C4-2B (cell line): ENCODE data around the gene SPAG9.

ENCODE experiments used
- H3K27ac ChIP-seq: fragments of 450-650 bp; 2 replicates; pipeline ENCODE4 v1.5.1; 2017
- CTCF ChIP-seq: fragments of 450-650 bp; conservative IDR thresholded peaks from 2 replicates; pipeline ENCODE4 v1.5.1; 2017; ENCODE audit warnings: mild to moderate bottlenecking
- ZFX ChIP-seq: fragments of 450-650 bp; IDR thresholded peaks from 2 replicates; pipeline ENCODE4 v1.6.1; 2017

The SPAG9 gene

GRCh38 chr17:50995668-50996067, 125.0 kb downstream of the SPAG9 start:
- TF ChIP-seq CTCF = no peak
- TF ChIP-seq ZFX = no peak
- H3K27ac ChIP-seq = no peak overlapping the region

- no peak for TF ChIP-seq CTCF
- no peak for TF ChIP-seq ZFX
- no peak overlapping the region for H3K27ac ChIP-seq
These were observed 127.1 kb downstream of the SPAG9 start for GRCh38 chr17:50993544-50993943.

GRCh38 chr17:50989149-50989548, 131.5 kb downstream of the SPAG9 start:
- TF ChIP-seq ZFX (no peak), CTCF (no peak)
- no peak overlapping the region for H3K27ac ChIP-seq

GRCh38 chr17:50988427-50988826, 132.2 kb downstream of the SPAG9 start:
- no peak for TF ChIP-seq ZFX
- TF ChIP-seq CTCF = no peak
- H3K27ac ChIP-seq = no peak overlapping the region

GRCh38 chr17:50986989-50987660, 133.5 kb downstream of the SPAG9 start:
- H3K27ac ChIP-seq = no peak overlapping the region
- TF ChIP-seq CTCF (no peak), ZFX (no peak)

GRCh38 chr17:50981279-50981678, 139.4 kb downstream of the SPAG9 start:
- TF ChIP-seq CTCF (no peak), ZFX (no peak)

GRCh38 chr17:50979524-50979927, 141.1 kb downstream of the SPAG9 start:
- TF ChIP-seq CTCF = no peak
- no peak for TF ChIP-seq ZFX
- H3K27ac ChIP-seq = no peak overlapping the region

More at GRCh38 chr17:50981279-50981678, 139.4 kb downstream of the SPAG9 start:
- H3K27ac ChIP-seq = no peak overlapping the region
